Measurements from ENCODE around the gene RRM1. TPM values are rescaled to one million over a fixed set of nuclear protein-coding genes. Genes with fewer than 3 reads are reported as not detected.

The RRM1 gene
- total RNA-seq, 1 experiment from 2014 or later, result 88.8 TPM

GRCh38 chr11:4044976-4045646, 49.5 kb upstream of the RRM1 start (continued):
- TF ChIP-seq, protein P1, sequence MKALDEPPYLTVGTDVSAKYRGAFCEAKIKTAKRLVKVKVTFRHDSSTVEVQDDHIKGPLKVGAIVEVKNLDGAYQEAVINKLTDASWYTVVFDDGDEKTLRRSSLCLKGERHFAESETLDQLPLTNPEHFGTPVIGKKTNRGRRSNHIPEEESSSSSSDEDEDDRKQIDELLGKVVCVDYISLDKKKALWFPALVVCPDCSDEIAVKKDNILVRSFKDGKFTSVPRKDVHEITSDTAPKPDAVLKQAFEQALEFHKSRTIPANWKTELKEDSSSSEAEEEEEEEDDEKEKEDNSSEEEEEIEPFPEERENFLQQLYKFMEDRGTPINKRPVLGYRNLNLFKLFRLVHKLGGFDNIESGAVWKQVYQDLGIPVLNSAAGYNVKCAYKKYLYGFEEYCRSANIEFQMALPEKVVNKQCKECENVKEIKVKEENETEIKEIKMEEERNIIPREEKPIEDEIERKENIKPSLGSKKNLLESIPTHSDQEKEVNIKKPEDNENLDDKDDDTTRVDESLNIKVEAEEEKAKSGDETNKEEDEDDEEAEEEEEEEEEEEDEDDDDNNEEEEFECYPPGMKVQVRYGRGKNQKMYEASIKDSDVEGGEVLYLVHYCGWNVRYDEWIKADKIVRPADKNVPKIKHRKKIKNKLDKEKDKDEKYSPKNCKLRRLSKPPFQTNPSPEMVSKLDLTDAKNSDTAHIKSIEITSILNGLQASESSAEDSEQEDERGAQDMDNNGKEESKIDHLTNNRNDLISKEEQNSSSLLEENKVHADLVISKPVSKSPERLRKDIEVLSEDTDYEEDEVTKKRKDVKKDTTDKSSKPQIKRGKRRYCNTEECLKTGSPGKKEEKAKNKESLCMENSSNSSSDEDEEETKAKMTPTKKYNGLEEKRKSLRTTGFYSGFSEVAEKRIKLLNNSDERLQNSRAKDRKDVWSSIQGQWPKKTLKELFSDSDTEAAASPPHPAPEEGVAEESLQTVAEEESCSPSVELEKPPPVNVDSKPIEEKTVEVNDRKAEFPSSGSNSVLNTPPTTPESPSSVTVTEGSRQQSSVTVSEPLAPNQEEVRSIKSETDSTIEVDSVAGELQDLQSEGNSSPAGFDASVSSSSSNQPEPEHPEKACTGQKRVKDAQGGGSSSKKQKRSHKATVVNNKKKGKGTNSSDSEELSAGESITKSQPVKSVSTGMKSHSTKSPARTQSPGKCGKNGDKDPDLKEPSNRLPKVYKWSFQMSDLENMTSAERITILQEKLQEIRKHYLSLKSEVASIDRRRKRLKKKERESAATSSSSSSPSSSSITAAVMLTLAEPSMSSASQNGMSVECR (CRISPR knock-in tag; IDR thresholded peaks at IDR 0.05; ENCODE audit: borderline replicate concordance), result no peak
- TF ChIP-seq, protein P2, sequence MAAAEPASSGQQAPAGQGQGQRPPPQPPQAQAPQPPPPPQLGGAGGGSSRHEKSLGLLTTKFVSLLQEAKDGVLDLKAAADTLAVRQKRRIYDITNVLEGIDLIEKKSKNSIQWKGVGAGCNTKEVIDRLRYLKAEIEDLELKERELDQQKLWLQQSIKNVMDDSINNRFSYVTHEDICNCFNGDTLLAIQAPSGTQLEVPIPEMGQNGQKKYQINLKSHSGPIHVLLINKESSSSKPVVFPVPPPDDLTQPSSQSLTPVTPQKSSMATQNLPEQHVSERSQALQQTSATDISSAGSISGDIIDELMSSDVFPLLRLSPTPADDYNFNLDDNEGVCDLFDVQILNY (CRISPR knock-in tag; IDR thresholded peaks at IDR 0.05), result no peak
- TF ChIP-seq CREB1 (CRISPR knock-in tag; IDR thresholded peaks at IDR 0.05), result no peak
- no peak for TF ChIP-seq EMX1 (CRISPR knock-in tag; IDR thresholded peaks at IDR 0.05)
- TF ChIP-seq ESRRA (CRISPR knock-in tag; IDR thresholded peaks at IDR 0.05; ENCODE audit: borderline replicate concordance), result no peak
- TF ChIP-seq CREM (CRISPR knock-in tag; IDR thresholded peaks at IDR 0.05), result no peak
- no peak for TF ChIP-seq NFATC4 (CRISPR knock-in tag; IDR thresholded peaks at IDR 0.05)
- no peak for TF ChIP-seq GTF2I (CRISPR knock-in tag; conservative IDR thresholded peaks at IDR 0.05)
- no peak for TF ChIP-seq FOXJ3 (CRISPR knock-in tag; IDR thresholded peaks at IDR 0.05; ENCODE audit: borderline replicate concordance)
- no peak for TF ChIP-seq ZNF671 (CRISPR knock-in tag; IDR thresholded peaks at IDR 0.05)
- TF ChIP-seq, protein P3, sequence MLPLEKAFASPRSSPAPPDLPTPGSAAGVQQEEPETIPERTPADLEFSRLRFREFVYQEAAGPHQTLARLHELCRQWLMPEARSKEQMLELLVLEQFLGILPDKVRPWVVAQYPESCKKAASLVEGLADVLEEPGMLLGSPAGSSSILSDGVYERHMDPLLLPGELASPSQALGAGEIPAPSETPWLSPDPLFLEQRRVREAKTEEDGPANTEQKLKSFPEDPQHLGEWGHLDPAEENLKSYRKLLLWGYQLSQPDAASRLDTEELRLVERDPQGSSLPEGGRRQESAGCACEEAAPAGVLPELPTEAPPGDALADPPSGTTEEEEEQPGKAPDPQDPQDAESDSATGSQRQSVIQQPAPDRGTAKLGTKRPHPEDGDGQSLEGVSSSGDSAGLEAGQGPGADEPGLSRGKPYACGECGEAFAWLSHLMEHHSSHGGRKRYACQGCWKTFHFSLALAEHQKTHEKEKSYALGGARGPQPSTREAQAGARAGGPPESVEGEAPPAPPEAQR (CRISPR knock-in tag; IDR thresholded peaks at IDR 0.05), result no peak

DNA sequence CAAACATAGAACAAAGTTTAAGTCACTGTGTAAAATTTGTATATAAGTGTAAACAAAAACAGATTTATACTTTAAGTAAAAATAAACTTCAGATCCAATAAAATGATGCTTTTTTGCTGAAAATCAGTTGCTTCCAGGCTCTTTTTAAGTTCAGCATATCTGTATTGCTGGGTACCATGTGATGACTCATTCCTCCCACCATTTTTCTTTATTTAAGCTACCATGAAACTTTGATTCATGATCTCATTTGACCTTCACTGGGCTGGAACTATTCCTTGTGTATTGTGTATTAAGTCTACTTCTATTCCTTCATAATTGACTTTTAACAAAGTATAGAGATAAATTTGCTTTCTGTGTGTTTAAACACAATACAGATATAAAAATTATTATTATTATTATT, 46.3 kb upstream of the RRM1 start:
- H3K27ac Mint-ChIP-seq, result no peak overlapping the region
- no peak for DNase-seq (ENCODE audit: low spot score)
- H3K9me3 Mint-ChIP-seq, result peaks cover 12% of the 10 kb centered on the region
- no peaks in the 10 kb centered on the region for H3K4me1 Mint-ChIP-seq
- H3K4me3 Mint-ChIP-seq, result no peak overlapping the region
- CTCF ChIA-PET, result no interaction called here
- no peaks in the 10 kb centered on the region for H3K27me3 Mint-ChIP-seq (ENCODE audit: low read depth)
- ATAC-seq, result no peak
- 0 out of 2 replicates have a peak, but pooled peaks cover 3% of the 10 kb centered on the region for H3K36me3 Mint-ChIP-seq
- POLR2A ChIA-PET, result interaction anchor here (0.6 kb wide), 1 partner anchor 175 kb away, joined by 3 read pairs; no protein-coding TSS in a partner anchor
- TF ChIP-seq PRDM15 (CRISPR knock-in tag; IDR thresholded peaks at IDR 0.05), result no peak

DNA sequence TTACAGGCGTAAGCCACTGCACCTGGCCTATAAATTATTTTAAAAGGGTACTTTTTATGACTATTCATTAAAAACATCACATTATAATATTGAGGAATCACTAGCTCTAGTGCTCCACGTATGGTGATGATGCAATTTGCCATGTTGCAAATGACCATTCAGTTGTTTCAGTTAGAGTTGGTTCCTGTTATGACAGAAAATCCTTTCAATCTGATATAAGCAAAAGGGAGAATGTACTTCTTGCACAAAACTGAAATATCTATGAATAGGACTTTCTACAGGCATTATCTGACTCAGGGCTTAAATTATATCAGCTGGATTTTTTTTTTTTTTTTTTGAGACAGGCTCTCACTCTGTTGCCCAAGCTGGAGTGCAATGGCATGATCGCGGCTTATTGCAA, 45.6 kb upstream of the RRM1 start:
- DNase-seq (ENCODE audit: low spot score) (no peak), ATAC-seq (no peak)
- POLR2A ChIA-PET, result interaction anchor here (0.6 kb wide), 1 partner anchor 176 kb away, joined by 3 read pairs; no protein-coding TSS in a partner anchor
- no peak overlapping the region for H3K27ac Mint-ChIP-seq
- H3K4me3 Mint-ChIP-seq, result no peak overlapping the region
- CTCF ChIA-PET, result no interaction called here
- H3K36me3 Mint-ChIP-seq, result 0 out of 2 replicates have a peak, but pooled peaks cover 3% of the 10 kb centered on the region
- no peaks in the 10 kb centered on the region for H3K4me1 Mint-ChIP-seq
- H3K9me3 Mint-ChIP-seq, result peaks cover 12% of the 10 kb centered on the region
- no peaks in the 10 kb centered on the region for H3K27me3 Mint-ChIP-seq (ENCODE audit: low read depth)
- no peak for TF ChIP-seq ZNF512 (CRISPR knock-in tag; IDR thresholded peaks at IDR 0.05; ENCODE audit: borderline replicate concordance)
- no peak for TF ChIP-seq JUN (CRISPR knock-in tag; IDR thresholded peaks at IDR 0.05)
- no peak for TF ChIP-seq PREB (CRISPR knock-in tag; IDR thresholded peaks at IDR 0.05; ENCODE audit: borderline replicate concordance)
- TF ChIP-seq ERG (CRISPR knock-in tag; IDR thresholded peaks at IDR 0.05), result no peak

All from WTC11 (cell line).